ENCODE measurements around the gene INO80D.

GRCh38 chr2:206108713-206109112 is 22.7 kb upstream of the INO80D start:
- TF ChIP-seq POLR2A (IDR thresholded peaks at IDR 0.05) (no peak), CTCF (IDR thresholded peaks at IDR 0.05 in 4 of 5, conservative IDR thresholded peaks at IDR 0.05 in 1 of 5) (no peak)
